HepG2 (cell line): ENCODE data around the gene B4GALT3.

ENCODE experiments used
- SMC3 ChIP-seq: IDR thresholded peaks from 2 replicates; pipeline ENCODE4 v1.6.1; 2011; ENCODE audit warnings: low read length, improper control_type of control experiment
- ZNF850 ChIP-seq: sonication (generic); formaldehyde crosslinking; conservative IDR thresholded peaks from 2 replicates; pipeline ENCODE4 v1.9.0; 2021; ENCODE audit warnings: mild to moderate bottlenecking, missing genetic modification reagents

DNA sequence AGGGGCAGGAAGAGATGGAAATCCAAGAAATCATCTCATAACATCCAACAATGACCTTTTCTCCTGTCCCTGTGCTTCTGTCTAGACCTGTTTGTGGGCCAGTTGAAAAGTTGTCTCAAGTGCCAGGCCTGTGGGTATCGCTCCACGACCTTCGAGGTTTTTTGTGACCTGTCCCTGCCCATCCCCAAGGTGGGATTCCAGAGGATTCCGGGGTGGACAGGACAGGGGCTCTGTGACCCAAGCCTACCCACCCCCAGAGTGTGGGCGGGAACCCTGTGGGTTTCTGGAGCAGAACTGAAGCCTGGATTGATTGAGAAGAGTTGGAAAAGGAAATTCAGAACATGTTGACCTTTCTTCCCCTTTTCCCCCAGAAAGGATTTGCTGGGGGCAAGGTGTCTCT is 13.5 kb downstream of the B4GALT3 start:
- TF ChIP-seq ZNF850 (CRISPR knock-in tag) (no peak), SMC3 (no peak)
